ENCODE data around the gene ARSH.

DNA sequence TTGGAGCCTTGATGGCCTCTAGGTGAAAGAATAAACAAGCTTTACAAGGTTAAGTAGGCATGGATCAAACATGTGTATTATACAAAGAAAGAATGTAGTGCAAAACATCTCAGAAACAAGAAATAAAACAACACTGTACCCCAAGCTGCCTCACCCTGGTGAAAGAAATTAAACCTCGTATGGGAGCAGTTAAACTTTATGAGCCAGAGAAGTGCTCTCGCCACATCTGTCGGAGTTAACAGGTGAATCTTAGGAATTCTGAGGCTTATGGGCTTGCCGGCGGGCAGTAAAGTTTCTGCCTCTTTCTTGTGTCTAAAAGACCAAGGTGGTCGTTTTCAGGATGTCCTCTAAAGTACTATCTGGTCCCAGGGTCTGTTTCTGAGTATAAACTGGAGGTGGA is 34.0 kb upstream of the ARSH start:
- TF ChIP-seq POLR2AphosphoS5 (IDR thresholded peaks at IDR 0.05) = no peak
- TF ChIP-seq, protein P1, sequence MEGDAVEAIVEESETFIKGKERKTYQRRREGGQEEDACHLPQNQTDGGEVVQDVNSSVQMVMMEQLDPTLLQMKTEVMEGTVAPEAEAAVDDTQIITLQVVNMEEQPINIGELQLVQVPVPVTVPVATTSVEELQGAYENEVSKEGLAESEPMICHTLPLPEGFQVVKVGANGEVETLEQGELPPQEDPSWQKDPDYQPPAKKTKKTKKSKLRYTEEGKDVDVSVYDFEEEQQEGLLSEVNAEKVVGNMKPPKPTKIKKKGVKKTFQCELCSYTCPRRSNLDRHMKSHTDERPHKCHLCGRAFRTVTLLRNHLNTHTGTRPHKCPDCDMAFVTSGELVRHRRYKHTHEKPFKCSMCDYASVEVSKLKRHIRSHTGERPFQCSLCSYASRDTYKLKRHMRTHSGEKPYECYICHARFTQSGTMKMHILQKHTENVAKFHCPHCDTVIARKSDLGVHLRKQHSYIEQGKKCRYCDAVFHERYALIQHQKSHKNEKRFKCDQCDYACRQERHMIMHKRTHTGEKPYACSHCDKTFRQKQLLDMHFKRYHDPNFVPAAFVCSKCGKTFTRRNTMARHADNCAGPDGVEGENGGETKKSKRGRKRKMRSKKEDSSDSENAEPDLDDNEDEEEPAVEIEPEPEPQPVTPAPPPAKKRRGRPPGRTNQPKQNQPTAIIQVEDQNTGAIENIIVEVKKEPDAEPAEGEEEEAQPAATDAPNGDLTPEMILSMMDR (IDR thresholded peaks at IDR 0.05) = no peak
- TF ChIP-seq POLR2A (IDR thresholded peaks at IDR 0.05) = no peak
- TF ChIP-seq EP300 (IDR thresholded peaks at IDR 0.05; ENCODE audit: low read depth) = no peak
